ENCODE results near the gene CCDC57.

Gene CCDC57

GRCh38 chr17:82153745-82154375, 58.8 kb downstream of the CCDC57 start:
- peak; percentile 92 for TF ChIP-seq CTCF (conservative IDR thresholded peaks at IDR 0.05; ENCODE audit: low read depth, low read length)
- no peak overlapping the region for H3K4me3 ChIP-seq (ENCODE audit: low read depth, low read length)
- peak; percentile 78 for DNase-seq (ENCODE audit: low read depth)

- no peak overlapping the region for H3K4me3 ChIP-seq (ENCODE audit: low read depth, low read length)
- TF ChIP-seq CTCF (conservative IDR thresholded peaks at IDR 0.05; ENCODE audit: low read depth, low read length) = no peak
- DNase-seq (ENCODE audit: low read depth) = no peak
These were observed 59.3 kb downstream of the CCDC57 start for GRCh38 chr17:82153295-82153691.

GRCh38 chr17:82152556-82153294, 59.9 kb downstream of the CCDC57 start:
- no peak overlapping the region for H3K4me3 ChIP-seq (ENCODE audit: low read depth, low read length)
- DNase-seq (ENCODE audit: low read depth) = no peak
- no peak for TF ChIP-seq CTCF (conservative IDR thresholded peaks at IDR 0.05; ENCODE audit: low read depth, low read length)

DNA sequence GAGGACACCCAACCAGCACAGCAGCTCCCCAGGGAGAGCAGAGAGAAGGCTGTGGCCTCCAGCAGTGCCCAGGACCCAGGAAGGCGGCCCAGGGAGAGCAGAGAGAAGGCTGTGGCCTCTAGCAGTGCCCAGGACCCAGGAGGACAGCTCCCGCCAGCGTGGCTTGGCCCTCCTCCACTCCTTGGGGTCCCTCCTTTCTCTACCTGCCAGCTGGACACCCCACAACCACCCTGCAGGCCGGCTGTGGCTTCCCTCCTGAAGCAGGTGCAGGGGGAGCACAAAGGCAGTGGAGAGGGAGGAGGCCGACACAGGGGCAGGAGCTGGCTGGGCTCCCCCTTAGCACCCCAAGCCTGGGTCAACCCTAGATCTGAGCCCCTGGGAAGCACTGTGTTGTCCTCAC, 60.5 kb downstream of the CCDC57 start:
- TF ChIP-seq CTCF (conservative IDR thresholded peaks at IDR 0.05; ENCODE audit: low read depth, low read length) = no peak
- no peak overlapping the region for H3K4me3 ChIP-seq (ENCODE audit: low read depth, low read length)
- no peak for DNase-seq (ENCODE audit: low read depth)

DNA sequence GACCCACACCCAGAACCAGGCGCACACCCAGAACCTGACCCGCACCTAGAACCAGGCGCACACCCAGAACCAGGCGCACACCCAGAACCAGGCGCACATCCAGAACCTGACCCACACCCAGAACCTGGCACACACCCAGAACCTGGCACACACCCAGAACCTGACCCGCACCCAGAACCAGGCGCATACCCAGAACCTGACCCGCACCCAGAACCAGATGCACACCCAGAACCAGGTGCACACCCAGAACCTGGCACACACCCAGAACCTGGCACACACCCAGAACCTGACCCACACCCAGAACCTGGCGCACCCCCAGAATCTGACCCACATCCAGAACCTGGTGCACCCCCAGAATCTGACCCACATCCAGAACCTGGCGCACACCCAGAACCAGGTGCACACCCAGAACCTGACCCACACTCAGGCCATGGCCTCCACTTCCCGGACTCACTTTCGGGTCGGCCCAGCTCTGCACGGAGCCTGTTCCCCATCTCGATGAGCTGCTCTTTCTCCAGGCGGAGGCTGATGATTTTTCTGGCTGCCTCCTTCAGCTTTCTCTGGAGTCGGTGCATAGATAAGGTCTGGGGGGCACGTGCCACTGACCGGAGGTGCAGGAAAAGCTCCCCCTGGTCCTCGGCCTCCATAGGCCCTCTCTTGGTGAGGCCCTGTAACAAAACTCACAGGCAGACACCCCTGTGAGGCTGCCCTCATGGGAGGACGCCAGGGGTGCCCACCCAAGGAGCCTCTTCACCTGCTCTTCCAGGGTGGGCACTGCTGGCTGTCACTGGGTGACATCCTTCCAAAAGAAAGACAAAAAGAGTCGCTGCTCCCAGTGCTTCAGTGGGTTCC, 61.3 kb downstream of the CCDC57 start:
- DNase-seq (ENCODE audit: low read depth) = no peak
- no peak overlapping the region for H3K4me3 ChIP-seq (ENCODE audit: low read depth, low read length)
- TF ChIP-seq CTCF (conservative IDR thresholded peaks at IDR 0.05; ENCODE audit: low read depth, low read length) = no peak

- no peak for TF ChIP-seq CTCF (conservative IDR thresholded peaks at IDR 0.05; ENCODE audit: low read depth, low read length)
- no peak for DNase-seq (ENCODE audit: low read depth)
- no peak overlapping the region for H3K4me3 ChIP-seq (ENCODE audit: low read depth, low read length)
These were observed 63.1 kb downstream of the CCDC57 start for GRCh38 chr17:82149401-82150099.

Data from choroid plexus epithelial cell (primary cell).